ENCODE measurements around the gene NRARP.

The NRARP gene

GRCh38 chr9:137319739-137320551 lies 17.9 kb upstream of the NRARP start:
- DNase-seq (ENCODE audit: insufficient read length, low spot score) (peak; percentile 16), FAIRE-seq (no peak)
- TF ChIP-seq, protein P1, sequence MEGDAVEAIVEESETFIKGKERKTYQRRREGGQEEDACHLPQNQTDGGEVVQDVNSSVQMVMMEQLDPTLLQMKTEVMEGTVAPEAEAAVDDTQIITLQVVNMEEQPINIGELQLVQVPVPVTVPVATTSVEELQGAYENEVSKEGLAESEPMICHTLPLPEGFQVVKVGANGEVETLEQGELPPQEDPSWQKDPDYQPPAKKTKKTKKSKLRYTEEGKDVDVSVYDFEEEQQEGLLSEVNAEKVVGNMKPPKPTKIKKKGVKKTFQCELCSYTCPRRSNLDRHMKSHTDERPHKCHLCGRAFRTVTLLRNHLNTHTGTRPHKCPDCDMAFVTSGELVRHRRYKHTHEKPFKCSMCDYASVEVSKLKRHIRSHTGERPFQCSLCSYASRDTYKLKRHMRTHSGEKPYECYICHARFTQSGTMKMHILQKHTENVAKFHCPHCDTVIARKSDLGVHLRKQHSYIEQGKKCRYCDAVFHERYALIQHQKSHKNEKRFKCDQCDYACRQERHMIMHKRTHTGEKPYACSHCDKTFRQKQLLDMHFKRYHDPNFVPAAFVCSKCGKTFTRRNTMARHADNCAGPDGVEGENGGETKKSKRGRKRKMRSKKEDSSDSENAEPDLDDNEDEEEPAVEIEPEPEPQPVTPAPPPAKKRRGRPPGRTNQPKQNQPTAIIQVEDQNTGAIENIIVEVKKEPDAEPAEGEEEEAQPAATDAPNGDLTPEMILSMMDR (IDR thresholded peaks at IDR 0.05; ENCODE audit: insufficient read depth, missing control alignments): no peak

- DNase-seq (ENCODE audit: insufficient read length, low spot score) (peak; percentile 22), FAIRE-seq (no peak)
- TF ChIP-seq, protein P1 (IDR thresholded peaks at IDR 0.05; ENCODE audit: insufficient read depth, missing control alignments): no peak
These were observed 17.1 kb upstream of the NRARP start for GRCh38 chr9:137319011-137319738.

DNA sequence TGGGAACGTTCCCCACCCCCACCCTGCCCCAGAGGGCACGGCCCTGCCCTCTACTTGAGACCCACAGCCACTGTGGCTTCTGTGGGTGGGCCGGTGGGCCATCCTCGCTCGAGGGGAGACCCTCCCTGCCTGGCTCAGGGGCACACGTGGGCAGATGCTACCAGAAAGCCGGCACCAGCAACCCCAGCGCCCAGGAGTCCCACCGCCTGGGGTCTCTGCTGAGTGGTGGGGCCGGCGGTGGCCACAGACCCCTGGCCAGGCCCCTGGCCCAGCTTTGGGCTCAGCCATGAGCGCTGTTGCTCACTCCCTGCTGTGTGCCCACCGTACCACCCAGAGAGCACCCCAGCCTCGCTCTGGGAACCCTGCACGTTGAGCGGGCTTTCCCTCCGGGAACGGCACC lies 16.5 kb upstream of the NRARP start:
- DNase-seq (ENCODE audit: insufficient read length, low spot score) (no peak), FAIRE-seq (no peak)

GRCh38 chr9:137317718-137318511 lies 15.8 kb upstream of the NRARP start:
- FAIRE-seq: no peak
- TF ChIP-seq, protein P1 (IDR thresholded peaks at IDR 0.05; ENCODE audit: insufficient read depth, missing control alignments): no peak
- DNase-seq (ENCODE audit: insufficient read length, low spot score): peak; percentile 16

More for the DNA sequence above, 16.5 kb upstream of the NRARP start:
- TF ChIP-seq, protein P1 (IDR thresholded peaks at IDR 0.05; ENCODE audit: insufficient read depth, missing control alignments): no peak

DNA sequence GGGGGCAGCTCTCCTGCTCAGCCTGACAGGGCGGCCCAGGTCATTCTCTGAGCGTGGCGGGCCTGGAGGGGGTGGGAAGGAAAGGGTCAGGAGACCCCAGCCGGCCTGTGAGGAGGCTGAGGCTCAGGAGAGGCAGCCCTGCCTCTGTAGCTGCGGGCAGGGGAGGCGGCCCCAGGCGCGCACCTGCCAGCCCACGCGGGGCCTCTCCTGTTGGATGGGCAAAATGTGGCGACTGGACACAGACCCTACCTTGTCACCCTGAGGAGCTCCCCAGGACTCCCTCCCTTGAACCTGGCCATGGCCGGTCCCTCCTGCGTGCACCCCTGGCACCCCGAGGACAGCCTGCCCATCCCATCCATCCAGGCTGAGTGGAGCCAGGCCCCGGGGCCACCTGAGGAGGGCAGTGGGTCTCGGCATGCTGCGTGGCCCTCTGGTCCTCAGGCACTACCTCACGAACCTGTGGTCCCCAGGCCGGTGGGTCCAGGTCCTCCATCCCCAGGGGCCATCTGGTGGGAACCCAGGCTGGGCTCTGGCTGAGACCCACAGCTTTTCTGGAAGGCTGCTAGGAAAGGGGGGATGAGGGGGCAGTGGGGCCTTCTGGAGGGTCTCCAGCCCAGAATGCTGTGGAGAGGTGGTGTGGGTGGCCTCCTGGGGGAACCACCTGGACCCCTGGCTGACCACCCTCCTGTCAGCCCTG lies 15.1 kb upstream of the NRARP start:
- DNase-seq (ENCODE audit: insufficient read length, low spot score): peak; percentile 15
- no peak for FAIRE-seq
- TF ChIP-seq, protein P1 (IDR thresholded peaks at IDR 0.05; ENCODE audit: insufficient read depth, missing control alignments): no peak

DNA sequence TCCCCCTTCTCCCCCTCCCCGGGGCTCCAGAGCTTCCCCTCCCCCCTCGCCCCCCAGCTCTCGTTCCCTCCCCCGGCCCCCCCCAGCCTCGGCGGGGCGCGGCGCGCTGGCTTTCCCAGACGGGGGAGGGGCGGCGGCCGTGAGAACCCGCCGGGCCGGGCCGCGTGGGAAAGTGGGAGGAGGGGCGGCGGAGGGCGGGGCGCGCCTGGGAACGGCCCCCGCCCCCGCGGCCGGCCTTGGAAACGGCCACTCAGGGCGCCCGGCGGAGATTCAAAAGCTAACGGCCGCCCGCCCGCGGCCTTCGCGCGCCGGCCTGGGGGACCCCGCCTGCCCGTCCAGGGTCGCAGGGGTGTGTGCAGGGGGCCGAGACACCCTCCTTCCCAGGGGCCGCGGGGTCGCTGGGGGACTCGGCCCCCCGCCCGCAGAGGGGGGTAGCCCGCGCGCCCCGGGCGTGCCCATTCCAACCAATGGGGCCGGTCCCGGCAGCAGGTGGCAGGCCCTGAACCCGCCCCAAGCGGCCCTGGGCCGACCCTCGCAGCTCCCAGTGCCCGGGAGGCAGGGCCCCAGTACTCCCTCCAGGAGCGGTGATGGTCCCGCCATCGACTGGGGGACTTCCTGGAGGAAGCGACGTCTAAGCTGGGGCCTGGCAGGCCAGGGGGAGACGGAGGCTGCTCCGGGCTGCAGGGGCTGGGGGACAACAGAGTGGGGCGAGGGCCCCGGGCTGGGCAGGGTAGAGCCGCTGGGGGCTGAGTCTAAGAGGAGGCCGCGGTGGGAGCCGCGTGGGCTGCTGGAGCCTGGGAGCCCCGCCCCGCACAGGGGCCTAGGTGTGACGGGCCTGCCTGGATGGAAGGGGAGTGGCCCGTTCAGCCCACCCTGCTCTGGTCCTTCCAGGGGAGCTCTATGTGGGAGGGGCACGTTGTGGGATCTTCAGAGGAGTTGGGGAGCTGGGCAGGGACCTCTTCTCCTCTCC lies 14.2 kb upstream of the NRARP start:
- TF ChIP-seq, protein P1 (IDR thresholded peaks at IDR 0.05; ENCODE audit: insufficient read depth, missing control alignments): no peak
- FAIRE-seq (no peak), DNase-seq (ENCODE audit: insufficient read length, low spot score) (peak; percentile 23)

Measured in D721Med (cell line).